Activated CD8-positive, alpha-beta memory T cell treated with anti-CD3 and anti-CD28 coated beads, Interleukin-2, amount 50 U/mL, for 1 hour (primary cell): ENCODE data around the gene GRIFIN.
"Not testable (repeated sequence)": the region's sequence is repeated elsewhere in the genome, so short reads cannot be mapped to it uniquely, and the experiment has no call there.

Source experiments
- DNase-seq: peaks from one replicate; pipeline ENCODE4 v3.0.0-alpha.2; 2020; ENCODE audit errors: extremely low read depth

Gene GRIFIN

DNA sequence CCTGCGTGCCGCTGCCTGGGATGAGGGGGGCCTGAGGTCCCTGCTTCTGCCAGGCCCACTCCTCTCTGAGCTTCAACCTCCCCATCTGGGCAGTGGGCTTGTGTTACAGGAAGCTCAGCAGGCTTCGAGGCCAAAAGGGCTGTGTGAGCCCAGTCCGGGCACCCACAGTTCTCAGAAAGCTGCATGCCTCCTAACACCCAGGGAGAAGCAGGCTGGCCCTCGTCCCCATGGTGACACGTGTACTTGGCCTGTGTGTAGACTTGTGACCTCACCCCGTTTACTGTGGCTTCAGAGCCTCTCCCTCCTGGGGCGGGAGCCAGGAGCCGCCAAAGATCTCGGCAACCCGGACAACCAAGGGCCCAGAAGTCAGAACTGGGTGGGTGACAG lies 2.2 kb upstream of the GRIFIN start:
- no peak for DNase-seq

DNA sequence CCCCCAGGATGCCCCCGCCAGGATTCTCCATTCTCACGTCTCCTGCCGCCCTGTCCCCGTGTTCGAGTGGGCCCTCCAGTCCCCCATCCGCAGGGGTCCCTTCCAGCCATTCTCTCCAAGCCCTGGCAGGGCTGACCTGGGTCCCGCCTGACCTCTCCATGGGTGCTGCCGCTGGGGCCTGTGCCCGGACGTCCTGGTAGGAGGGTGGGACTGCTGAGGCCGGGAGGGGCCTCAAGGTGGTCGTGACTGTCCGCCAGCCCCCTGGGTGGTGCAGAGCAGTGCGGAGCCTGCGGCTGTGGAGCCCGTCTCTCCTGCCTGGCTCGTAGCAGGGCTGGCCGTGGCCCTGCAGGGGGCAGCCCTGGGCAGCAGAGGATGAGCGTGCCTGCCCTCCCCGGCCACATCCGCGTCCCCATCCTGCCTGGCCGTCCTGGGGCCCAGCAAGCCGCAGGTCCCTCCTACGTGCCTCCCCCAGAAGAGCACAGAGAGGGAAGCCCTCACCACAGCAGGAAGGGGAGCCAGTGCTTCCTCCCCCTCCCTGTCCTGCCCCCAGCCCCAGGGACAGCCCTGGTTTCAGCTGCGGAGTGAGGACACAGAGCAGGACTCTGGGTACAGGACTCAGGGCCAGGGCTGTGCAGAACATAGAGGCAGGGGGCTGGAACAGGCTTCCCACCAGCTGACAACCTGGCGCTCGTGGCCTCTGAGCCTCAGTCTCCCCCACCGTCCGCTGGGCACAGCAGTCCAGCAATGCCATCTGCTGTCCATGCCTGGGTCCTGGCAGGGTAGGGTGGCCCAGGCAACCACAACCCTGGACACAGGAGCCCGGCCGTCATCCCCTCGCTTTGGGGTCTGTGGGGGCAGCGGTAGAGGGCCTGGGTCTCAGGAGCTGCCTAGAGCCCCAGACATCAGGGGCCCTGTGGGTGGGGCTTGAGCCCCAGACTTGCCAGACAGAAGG lies 1.5 kb upstream of the GRIFIN start:
- peak; percentile 16 for DNase-seq

DNA sequence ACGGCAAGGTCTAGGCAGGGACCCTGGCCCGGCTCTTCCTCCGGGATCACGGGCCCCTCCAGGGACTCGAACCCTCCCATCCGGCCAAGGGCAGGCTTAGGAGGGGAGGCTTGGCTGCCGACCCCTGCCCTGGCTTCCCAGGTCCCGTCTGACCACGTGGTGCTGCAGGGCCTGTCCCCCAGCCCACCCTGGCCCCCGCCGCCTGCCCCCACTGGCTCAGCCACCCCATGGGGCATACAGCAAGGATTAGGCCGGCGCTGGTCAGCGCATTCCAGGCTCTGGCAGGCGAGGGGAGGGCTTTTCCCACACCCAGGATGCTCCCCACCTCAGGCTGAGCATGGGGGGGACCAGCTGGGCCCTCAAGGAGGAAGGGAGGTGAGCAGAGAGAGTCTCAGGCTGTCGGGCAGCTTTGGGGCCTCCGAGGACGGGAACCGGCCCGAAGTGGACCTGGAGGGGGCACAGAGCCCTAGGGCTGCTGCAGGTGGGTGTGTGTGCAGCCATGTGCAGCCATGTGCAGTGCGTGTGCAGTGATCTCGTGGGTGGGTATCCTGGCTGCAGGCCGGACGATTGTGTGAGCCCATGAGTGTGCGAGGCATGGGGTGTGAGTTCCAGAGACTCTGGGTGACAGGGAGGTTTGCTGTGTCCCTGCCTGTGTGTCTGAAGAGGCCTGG lies 713 bp upstream of the GRIFIN start:
- DNase-seq = no peak

DNA sequence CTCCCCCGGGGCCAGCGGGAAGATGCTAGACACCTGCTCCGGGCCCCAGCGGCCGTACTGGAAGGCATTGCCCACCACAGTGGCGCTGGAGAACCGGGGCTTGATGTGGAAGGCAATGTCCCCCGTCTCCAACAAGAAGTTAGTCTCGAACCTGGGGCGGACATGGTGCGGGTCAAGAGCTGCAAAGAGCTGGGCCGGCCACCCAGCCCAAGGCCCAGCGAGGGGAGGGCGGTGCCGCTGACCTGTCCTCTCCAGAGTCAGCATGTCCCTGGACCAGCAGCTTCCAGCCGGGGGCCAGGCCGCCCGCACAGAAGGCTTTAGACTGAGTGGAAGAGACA lies 551 bp downstream of the GRIFIN start:
- DNase-seq = no peak

DNA sequence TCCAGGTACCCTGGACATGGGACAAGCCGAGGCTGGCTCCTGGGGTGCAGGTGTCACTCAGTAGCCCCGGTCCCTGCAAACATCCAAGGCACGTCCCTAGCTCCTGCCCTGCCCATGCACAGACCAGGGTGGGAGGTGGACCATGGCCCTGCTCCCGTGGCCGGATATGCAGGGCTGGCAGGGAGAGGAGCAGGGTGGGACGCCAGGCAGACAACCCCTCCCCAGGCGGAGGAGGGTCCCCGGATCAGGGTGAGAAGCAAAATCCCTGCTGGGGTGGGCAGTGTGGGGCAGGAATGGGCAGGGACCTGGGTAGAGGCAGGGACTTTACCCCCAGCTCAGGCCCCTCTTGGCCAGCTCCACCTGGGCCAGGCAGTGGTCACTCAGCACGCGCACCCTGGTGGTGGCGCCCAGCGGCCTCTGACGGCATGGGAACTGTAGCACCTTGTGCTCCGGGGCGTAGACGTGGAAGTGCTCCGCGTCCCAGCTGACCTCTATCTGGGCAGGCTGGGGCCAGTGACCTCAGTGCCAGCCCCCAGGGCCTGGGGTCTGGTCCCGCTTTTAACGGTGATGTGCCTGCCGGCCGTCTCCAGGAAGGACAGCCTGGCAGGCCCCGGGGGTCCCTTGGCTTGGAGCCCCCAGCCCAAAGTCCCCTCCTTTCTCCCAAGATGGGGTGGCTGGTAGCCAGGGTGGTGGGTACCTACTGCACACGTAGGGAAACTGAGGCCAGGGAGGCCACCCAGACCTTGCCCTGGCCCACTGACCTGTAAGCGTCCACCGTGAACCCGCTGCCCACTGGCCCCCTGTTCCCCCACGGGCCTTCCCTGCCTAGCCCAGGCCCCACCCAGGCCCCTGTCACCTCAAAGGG lies 1.2 kb downstream of the GRIFIN start:
- DNase-seq = no peak

DNA sequence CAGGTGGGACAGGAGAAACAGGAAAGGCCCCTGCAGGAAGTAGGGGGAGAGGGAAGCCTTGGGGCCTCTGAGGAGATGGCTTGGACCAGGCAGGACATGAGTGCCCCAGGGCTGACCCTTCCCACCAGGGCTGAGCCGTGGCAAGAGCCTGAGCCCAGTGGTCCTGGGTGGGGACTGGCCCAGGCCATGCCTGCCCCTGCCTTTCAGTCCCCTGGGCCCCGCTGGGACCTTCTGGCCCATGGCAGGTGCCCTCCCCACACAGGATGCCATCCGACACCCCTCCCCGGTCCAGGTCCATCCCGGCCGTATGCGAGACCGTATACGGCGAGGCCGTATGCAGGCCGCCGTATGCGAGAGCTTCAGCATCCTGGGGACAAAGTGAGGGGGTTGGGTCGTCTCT lies 2.0 kb downstream of the GRIFIN start:
- DNase-seq = no peak

DNA sequence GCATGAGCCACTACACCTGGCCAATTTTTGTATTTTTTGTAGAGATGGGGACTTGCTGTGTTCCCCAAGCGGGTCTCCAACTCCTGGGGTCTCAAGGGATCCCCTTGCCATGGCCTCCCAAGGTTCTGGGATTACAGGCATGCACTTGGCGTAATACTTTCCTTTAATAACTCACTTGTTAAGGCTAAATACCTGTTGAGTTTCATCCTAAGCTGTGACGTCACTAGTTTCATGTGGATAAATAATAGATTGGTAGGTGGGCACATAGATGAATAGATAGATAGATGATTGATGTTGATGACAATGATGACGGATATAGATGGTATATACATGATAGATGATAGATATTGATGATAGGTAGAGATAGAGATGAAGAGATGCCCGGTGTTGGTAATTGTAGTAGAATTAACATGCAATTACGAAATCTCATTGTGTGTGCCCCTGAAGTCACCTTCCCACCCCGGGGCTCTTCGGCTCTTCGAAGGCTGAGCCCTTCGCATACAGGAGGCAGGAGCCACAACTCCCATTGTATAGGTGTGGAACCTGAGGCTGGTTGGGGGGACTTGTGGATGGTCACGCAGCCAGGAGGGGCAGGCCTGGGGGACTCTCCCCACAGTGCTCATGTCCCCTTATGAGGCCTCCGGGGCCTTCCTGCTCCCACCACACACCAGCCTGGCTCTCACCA lies 2.6 kb downstream of the GRIFIN start:
- DNase-seq = no peak

DNA sequence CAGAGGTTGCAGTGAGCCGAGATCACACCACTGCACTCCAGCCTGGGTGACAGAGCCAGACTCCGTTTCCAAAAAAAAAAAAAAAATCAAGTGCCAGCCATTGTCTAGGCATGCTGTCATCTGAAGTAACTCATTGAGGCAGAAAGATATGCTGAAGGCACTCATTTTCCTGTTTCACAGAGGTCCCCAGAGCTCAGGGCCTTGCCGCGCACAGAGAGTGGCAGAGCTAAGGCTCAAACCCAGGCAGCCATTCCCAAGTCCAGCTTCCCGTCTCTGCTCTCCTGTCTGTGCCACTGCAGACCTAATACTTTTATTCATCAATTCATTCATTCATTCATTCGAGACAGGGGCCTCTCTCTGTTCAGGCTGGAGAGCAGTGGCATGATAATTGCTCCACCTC lies 3.5 kb downstream of the GRIFIN start:
- no peak for DNase-seq

DNA sequence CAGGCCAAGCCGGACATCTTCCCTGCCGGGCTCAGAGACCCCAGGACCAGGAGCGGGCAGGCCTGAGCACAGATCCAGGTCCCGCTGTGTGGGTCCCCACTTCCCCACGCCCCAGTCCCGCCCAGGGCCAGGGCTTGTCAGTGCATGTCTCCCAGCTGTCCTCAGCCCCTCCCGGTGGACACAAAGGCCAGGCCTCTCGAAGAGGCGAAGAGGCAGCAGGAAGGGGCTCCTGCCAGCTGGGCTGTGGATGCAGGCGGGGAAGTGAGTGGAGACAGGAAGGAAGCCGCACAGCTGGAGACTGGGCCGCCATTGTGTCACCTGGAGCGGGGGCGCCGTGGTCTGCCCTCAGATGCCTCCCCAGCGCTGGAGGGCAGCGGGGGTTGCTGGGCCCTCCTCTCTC lies 4.8 kb downstream of the GRIFIN start:
- no peak for DNase-seq

DNA sequence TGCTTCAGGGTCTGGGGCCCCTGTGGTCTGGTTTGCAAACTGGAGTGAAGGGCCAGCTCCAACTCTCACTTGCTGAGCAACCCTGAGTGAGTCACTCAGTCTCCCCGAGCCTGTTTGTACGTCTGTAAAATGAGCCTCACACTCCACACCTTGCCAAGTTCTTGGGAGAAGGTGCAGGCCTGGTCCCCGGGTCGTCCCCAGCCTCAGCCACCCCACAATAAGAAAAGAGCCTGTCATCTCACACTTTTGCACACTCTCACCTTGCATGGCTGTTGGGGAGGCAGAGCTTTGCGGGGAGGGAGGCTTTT lies 5.2 kb downstream of the GRIFIN start:
- no peak for DNase-seq

DNA sequence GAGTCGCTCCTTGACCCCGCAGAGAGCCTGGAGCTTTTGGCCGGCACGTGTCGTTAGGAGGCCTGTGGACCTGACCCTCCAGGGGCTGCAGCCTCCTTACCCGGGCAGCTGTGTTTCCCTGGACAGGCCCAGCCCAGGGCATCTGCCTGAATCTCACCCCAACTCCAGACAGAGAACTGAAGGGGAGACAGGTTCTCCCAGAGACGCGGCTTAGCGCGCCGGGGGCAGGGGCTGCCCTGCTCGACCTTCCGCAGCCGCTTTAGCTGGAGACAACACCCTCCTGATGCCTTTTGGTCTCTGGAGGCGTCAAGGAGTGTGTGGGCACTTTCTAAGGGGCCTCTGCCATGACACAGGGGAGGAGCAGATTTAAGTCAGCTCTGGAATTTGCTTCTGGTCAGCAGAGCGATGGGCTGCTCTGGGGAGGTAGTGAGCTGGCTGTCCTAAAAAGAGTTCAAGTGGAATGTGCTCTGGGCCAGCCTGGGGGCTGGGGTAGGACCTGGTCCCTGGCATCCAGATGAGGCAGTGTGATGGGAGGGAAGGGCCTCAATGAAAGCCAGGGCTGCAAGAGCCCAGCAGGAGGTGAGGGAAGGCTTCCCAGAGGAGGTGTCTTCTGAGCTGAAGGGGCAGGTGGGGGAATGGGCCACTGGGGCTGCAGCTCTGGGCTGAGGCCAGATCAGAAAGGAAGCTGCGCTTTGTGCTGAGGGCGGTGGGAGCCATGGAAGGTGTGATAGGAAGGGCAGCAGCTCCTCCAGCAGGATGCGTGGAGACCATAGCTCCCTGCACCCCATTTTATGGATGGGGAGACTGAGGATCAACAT lies 5.8 kb downstream of the GRIFIN start:
- DNase-seq = no peak

DNA sequence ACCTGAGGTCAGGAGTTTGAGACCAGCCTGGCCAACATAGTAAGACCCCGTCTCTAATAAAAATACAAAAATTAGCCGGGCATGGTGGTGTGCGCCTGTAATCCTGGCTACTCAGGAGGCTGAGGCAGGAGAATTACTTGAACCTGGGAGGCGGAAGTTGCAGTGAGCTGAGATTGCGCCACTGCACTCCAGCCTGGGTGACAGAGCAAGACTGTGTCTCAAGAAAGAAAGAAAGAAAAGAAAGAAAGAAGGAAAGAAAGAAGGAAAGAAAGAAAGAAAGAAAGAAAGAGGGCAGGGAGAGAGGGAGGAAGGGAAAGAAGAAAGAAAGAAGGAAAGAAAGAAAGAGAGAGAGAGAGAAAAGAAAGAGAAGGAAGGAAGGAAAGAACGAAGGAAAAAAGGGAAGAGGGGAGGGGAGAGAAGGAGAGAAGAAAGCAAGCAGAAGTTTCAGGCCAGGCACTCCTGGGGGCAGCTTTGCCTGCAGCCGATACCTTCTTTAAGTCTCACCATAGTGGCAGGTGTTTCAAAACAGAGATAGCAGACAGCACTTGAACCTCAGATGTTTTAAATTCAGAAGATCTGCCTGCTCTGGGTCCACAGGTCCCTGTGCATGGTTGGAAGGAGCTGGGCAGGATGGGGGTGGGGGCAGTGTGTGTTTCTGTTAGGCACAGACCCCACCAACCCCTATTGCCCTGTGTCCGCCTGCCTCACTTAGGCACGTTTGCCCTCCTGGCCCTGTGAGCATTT lies 6.6 kb downstream of the GRIFIN start:
- not testable (repeated sequence) for DNase-seq

DNA sequence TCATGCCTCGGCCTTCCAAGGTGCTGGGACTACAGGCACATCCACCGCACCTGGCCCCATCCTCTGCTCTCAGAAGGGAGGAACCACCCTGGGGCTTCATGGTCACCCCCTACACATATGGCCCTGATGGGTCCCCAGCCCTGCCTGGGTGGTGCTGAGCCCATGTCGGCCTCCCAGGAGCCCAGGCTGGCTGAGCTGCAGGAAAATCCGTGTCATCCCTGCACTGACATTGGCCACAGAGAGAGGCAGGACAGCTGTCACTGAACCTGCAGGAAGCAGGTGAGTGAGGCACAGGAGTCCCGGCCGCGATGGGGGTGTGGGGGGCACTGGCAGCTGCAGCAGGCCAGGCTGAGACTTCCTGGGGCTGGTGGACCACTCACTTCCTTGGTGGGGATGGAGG lies 8.0 kb downstream of the GRIFIN start:
- DNase-seq = no peak

DNA sequence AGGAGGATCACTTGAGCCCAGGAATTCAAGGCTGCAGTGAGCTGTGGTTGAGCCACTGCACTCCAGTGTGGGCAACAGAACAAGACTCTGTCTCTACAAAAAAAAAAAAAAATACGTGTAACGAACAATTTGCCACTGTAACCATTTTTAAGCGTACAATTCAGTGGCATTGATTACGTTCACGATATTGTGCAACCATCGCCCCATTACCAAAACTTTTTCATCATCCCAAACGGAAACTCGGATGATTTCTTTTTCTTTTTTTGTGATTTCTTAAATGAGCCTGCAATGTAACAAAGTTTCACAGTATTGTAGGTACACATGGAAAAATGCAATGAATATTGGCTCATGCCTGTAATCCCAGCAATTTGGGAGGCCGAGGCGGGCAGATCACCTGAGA lies 9.5 kb downstream of the GRIFIN start:
- DNase-seq = no peak

DNA sequence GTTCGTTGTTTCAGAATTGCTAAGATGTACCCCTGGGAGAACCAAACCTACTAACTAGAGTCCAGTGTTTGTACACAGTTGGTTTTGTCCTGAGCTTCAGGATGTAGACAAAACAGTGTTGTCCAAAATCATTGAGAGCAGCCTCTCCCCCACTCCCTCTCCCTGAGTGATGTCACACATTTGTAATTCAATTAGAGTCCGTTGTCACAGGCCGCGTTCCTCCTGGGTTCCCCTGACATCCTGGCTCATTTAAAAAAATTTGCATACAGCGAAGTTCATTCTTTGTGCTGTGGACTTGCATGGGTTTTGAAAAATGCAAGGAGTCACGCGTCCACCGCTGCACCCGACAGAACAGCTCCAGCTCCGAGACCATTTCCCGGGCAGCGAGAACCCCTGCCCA lies 10.3 kb downstream of the GRIFIN start:
- no peak for DNase-seq

DNA sequence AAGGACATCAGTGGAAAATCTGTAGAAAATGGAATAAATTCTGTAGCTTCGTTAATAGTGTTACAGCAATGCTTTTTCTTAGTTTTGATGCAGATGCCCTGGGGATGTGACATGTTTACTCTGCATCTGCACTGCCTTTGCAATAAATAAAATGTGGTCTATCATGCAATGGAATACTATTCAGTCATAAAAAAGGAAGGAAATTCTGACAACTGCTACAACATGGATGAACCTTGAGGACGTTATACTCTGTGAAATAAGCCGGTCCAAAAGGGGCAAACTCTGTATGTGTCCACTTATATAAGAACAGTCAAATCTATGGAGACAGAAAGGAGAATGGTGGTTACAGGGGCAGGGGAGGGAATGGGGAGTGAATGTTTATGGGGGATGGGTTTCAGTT lies 13.5 kb downstream of the GRIFIN start:
- DNase-seq = no peak

DNA sequence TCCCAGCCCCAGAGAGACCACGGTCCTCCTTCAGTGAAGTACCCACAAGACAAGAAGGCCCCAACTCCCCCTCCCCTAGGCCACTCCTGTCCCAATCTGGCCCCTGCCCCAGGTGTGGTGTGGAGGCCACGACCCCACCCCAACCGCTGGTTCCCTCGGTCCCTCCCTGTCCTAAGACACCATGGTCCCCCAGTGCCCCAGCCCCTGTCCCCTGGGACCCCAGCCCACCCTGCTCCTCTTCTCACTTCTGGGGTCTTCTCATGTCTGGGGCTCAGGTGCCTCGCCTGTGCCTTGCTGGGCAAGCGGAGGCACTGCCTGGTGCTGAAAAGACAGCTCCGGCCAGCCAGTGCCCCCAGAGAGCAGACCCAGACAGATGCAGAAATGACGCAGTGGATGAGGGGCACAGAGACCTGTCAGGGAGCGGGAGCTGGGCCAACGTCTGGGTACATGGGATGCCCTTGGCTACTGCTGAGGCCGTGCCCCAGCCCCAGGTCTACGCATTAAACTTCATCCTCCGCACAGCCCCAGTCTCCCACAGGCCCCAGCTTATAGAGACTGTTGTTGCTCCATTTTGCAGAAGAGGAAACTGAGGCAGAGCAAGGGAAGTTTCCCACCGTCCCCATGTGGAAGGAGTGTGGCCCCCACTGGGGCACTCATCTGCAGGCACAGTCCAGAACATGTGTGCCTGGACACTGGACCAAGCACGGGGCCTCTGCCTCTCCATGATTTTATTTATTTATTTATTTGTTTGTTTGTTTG lies 14.8 kb downstream of the GRIFIN start:
- DNase-seq = no peak

DNA sequence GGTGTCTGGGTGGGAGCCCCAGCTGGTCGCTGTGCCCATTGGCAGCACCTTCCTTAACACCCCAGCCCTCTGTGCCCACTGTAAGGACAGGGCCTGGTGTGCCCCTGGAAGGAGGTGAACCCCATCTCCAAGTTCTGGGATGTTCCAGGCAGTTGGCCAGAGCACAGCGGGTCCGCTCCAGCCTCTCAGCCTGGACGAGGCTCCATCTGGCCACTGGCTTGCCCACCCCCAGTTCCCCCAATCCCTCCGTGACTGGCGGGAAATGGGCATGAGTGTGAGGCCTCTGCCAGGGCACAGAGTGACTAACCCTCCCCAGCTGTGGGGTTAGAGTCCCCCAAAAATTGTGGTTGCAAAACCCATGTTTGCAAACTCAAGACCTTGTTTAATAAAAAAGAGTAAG lies 15.6 kb downstream of the GRIFIN start:
- no peak for DNase-seq

DNA sequence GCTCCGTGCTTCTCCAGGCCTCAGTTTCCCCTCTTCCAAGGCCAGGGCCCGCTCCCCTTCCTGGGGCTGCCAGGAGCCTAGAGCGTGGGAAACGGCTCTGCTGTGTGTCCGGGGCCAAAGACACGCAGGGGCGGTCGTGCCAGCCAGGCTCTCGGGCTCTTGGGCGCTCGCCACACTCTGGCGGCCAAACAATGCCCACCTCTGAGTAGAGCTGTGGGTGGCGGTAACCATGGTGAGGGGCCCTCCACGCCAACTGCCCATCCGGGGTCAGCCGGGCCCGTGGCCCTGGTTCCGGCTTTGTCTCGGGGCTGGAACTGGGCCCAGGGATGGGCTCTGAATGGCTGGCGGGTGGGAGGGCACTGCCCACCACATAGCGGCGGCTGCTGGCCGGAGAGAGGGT lies 16.0 kb downstream of the GRIFIN start:
- DNase-seq = no peak

DNA sequence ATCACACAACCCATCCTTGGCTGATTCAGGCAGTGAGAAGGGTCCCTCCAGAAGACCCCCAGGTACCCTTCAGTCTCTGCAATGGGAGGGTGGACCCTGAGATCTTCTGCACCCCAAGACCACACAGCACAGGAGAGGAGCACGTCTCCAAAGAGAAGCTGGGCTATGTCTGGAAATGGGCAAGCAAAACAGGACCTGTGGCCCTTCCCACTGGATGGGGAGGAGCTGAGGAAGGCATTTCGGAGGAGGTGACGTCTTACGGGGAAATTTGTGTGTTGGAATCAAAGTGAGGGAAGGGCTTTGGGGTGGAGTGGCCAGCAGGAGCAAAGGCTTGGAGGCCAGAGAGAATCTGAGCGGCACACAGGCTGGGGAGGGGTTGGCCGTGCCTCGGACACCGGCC lies 16.5 kb downstream of the GRIFIN start:
- no peak for DNase-seq
